Nephron (organoid): ENCODE measurements around the gene VWA8.
"Not testable (repeated sequence)": the region's sequence is repeated elsewhere in the genome, so short reads cannot be mapped to it uniquely, and the experiment has no call there.

Experiments
- H3K27ac Mint-ChIP-seq, 3 experiments: 2 replicates each; pipeline ENCODE4 v1.8.0; 2020; ENCODE audit warnings: mixed read lengths in 3 of 3, mild to moderate bottlenecking in 2 of 3, moderate library complexity in 1 of 3
- H3K27me3 Mint-ChIP-seq: 2 replicates; pipeline ENCODE4 v1.8.0; 2021; ENCODE audit warnings: low read depth, mild to moderate bottlenecking, moderate library complexity, mixed read lengths
- H3K36me3 Mint-ChIP-seq: 2 replicates; pipeline ENCODE4 v1.8.0; 2020; ENCODE audit warnings: low read depth, mixed read lengths
- H3K4me1 Mint-ChIP-seq: 2 replicates; pipeline ENCODE4 v1.8.0; 2020; ENCODE audit warnings: mixed read lengths
- H3K4me3 Mint-ChIP-seq, 3 experiments: 2 replicates each; pipeline ENCODE4 v1.8.0; 2020; ENCODE audit warnings: mild to moderate bottlenecking in 3 of 3, mixed read lengths in 3 of 3, moderate library complexity in 2 of 3
- H3K9me3 Mint-ChIP-seq: 2 replicates; pipeline ENCODE4 v1.8.0; 2020; ENCODE audit warnings: mixed read lengths
- TF ChIP-seq, protein P1 (sequence below), 3 experiments: fragments of 200-600 bp; sonication (generic); IDR thresholded peaks; one replicate each; pipeline ENCODE4 v1.5.0; 2021; ENCODE audit warnings: antibody characterized with exemption in 3 of 3; ENCODE audit not compliant: unreplicated experiment in 3 of 3

Gene VWA8

GRCh38 chr13:41809962-41810361 is 150.9 kb downstream of the VWA8 start:
- Mint-ChIP-seq H3K27ac (no peak overlapping the region), H3K36me3 (peaks cover 55% of the 10 kb centered on the region), H3K4me3 (no peak overlapping the region), H3K27me3 (no peaks in the 10 kb centered on the region), H3K4me1 (no peaks in the 10 kb centered on the region), H3K9me3 (peaks cover 8% of the 10 kb centered on the region)
- TF ChIP-seq, protein P1, sequence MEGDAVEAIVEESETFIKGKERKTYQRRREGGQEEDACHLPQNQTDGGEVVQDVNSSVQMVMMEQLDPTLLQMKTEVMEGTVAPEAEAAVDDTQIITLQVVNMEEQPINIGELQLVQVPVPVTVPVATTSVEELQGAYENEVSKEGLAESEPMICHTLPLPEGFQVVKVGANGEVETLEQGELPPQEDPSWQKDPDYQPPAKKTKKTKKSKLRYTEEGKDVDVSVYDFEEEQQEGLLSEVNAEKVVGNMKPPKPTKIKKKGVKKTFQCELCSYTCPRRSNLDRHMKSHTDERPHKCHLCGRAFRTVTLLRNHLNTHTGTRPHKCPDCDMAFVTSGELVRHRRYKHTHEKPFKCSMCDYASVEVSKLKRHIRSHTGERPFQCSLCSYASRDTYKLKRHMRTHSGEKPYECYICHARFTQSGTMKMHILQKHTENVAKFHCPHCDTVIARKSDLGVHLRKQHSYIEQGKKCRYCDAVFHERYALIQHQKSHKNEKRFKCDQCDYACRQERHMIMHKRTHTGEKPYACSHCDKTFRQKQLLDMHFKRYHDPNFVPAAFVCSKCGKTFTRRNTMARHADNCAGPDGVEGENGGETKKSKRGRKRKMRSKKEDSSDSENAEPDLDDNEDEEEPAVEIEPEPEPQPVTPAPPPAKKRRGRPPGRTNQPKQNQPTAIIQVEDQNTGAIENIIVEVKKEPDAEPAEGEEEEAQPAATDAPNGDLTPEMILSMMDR (IDR thresholded peaks at IDR 0.05; ENCODE audit: unreplicated experiment in 3 of 3), result no peak

DNA sequence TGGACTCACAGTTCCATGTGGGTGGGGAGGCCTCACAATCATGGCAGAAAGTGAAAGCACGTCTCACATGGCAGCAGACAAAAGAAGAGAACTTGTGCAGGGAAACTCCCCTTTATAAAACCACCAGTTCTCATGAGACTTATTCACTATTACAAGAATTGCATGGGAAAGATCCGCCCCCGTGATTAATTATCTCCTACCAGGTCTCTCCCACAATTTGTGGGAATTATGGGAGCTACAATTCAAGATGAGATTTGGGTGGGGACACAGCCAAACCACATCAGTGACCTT is 157.5 kb downstream of the VWA8 start:
- Mint-ChIP-seq H3K36me3 (peaks cover 74% of the 10 kb centered on the region), H3K9me3 (peaks cover 39% of the 10 kb centered on the region)
- not testable (repeated sequence) for H3K4me1 Mint-ChIP-seq, H3K27ac Mint-ChIP-seq, H3K4me3 Mint-ChIP-seq, H3K27me3 Mint-ChIP-seq

- no peaks in the 10 kb centered on the region for H3K4me1 Mint-ChIP-seq
- peaks cover 74% of the 10 kb centered on the region for H3K36me3 Mint-ChIP-seq
- H3K27me3 Mint-ChIP-seq, result no peaks in the 10 kb centered on the region
- TF ChIP-seq, protein P1 (IDR thresholded peaks at IDR 0.05; ENCODE audit: unreplicated experiment in 3 of 3), result no peak
- no peak overlapping the region for H3K4me3 Mint-ChIP-seq
- no peak overlapping the region for H3K27ac Mint-ChIP-seq
- peaks cover 40% of the 10 kb centered on the region for H3K9me3 Mint-ChIP-seq
Measured at GRCh38 chr13:41802684-41803444, 158.0 kb downstream of the VWA8 start.

DNA sequence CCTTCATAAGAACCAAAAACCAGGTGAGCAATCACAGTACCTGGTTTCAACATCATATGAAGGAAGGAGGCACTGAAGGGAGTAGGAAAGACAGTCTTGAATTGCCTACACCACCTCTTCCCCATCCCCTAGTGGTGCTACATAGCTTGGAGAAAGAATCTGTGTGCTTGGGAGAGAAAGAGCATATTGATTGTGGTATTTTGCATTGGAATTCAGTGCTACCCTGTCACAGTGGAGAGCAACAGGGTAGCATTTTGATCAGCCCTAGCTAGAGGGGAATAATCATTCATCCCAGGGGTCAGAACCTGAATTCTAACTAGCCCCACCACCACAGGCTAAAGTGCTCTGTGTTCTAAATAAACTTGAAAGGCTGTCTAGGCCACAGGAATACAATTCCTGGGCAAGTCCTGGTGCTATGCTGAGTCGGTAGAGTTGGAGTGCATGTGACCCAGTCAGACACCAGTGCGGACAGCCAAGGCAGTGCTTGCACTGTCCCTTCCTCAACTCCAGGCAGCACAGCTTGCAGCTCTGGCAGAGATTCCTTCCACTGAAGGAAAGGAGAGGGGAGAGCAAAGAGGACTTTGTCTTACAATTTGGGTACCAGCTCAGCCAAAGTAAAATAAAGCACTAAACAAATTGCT is 158.7 kb downstream of the VWA8 start:
- H3K4me3 Mint-ChIP-seq, result no peak overlapping the region
- no peak overlapping the region for H3K27ac Mint-ChIP-seq
- H3K27me3 Mint-ChIP-seq, result no peaks in the 10 kb centered on the region
- TF ChIP-seq, protein P1 (IDR thresholded peaks at IDR 0.05; ENCODE audit: unreplicated experiment in 3 of 3), result no peak
- no peaks in the 10 kb centered on the region for H3K4me1 Mint-ChIP-seq
- peaks cover 40% of the 10 kb centered on the region for H3K9me3 Mint-ChIP-seq
- H3K36me3 Mint-ChIP-seq, result peaks cover 76% of the 10 kb centered on the region

DNA sequence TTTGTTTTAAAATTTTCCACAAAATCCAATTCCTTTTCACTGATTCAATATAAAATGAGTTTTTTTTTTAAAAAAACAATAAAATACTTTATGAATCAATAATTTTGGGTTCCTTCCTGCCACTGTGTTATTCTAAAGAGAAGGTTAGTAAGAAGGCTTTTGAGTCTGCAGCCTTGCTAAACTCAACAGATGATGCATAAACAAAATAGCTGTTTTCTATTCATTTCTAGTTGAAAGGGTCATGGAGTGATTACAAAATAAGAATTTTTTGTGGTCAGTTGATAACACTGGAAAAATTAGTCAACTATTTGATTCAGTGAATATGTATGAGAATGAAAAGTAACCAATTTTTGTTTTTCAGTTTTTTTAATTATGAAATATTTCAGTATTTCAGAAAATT is 169.9 kb downstream of the VWA8 start:
- no peak overlapping the region for H3K4me3 Mint-ChIP-seq
- H3K27ac Mint-ChIP-seq, result no peak overlapping the region
- no peaks in the 10 kb centered on the region for H3K9me3 Mint-ChIP-seq
- H3K4me1 Mint-ChIP-seq, result no peaks in the 10 kb centered on the region
- H3K27me3 Mint-ChIP-seq, result no peaks in the 10 kb centered on the region
- TF ChIP-seq, protein P1 (IDR thresholded peaks at IDR 0.05; ENCODE audit: unreplicated experiment in 3 of 3), result no peak
- H3K36me3 Mint-ChIP-seq, result peaks cover 21% of the 10 kb centered on the region

DNA sequence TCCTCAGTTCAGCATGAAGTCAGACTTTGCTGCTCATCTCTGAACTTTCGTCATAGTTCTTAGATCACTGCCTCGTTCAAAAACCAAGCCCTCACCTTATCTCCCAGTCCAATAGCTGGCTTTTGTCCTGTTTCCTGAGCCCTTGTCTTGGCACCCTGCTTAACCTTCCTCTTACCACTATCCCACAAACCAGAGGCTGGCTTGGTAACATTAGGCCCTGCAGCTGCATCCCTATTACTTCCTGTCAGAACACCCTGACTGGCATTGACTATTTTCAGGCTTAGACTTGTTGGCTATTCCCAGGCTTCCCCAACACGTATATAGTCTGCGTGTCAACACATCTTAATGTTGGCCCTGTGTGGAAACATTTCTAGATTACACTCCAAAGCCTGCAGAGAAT is 172.4 kb downstream of the VWA8 start:
- H3K36me3 Mint-ChIP-seq, result no peaks in the 10 kb centered on the region
- no peak overlapping the region for H3K27ac Mint-ChIP-seq
- H3K9me3 Mint-ChIP-seq, result no peaks in the 10 kb centered on the region
- no peaks in the 10 kb centered on the region for H3K27me3 Mint-ChIP-seq
- H3K4me1 Mint-ChIP-seq, result no peaks in the 10 kb centered on the region
- TF ChIP-seq, protein P1 (IDR thresholded peaks at IDR 0.05; ENCODE audit: unreplicated experiment in 3 of 3), result no peak
- H3K4me3 Mint-ChIP-seq, result no peak overlapping the region
